ENCODE data around the gene SHFL. TPM values are rescaled to one million over a fixed set of nuclear protein-coding genes. Genes with fewer than 3 reads are reported as not detected.

Gene SHFL
- total and polyA plus RNA-seq, 2 of the 8 experiments (the other 6 are each of a cell fraction or from before 2014, with no cell fraction given): 25.3 to 37.1 TPM

- TF ChIP-seq EP300 (IDR thresholded peaks at IDR 0.05; ENCODE audit: borderline replicate concordance in 1 of 2, low read depth in 2 of 2, low read length in 2 of 2): no peak
- no peak for TF ChIP-seq NRF1 (IDR thresholded peaks at IDR 0.05; ENCODE audit: low read depth, low read length)
- no peak for TF ChIP-seq RAD21 (IDR thresholded peaks at IDR 0.05 in 1 of 2, conservative IDR thresholded peaks at IDR 0.05 in 1 of 2; ENCODE audit: low read depth in 2 of 2, low read length in 2 of 2)
Measured at GRCh38 chr19:10036601-10037071, 49.5 kb upstream of the SHFL start (continued).
